AG04450 (cell line): ENCODE data around the gene TRIO. TPM values are rescaled to one million over a fixed set of nuclear protein-coding genes. Genes with fewer than 3 reads are reported as not detected.

ENCODE experiments used
- CTCF ChIA-PET: fragments of 300-600, 350-600 bp; formaldehyde crosslinking; extraction: SDS; loops from one replicate; lab custom pipeline; 2022; ENCODE audit warnings: antibody characterized with exemption, inconsistent platforms; lab: Charles Lee
- POLR2A ChIA-PET: fragments of 350-600 bp; formaldehyde crosslinking; extraction: SDS; loops from one replicate; lab custom pipeline; 2021; ENCODE audit warnings: antibody characterized with exemption, inconsistent platforms; lab: Yijun Ruan, JAX
- DNase-seq: peaks from one replicate; pipeline ENCODE4 v3.0.0-alpha.2; 2011; ENCODE audit warnings: low read depth, low spot score
- H3K27ac ChIP-seq: one replicate; pipeline ENCODE4 v1.5.1; 2012; ENCODE audit warnings: low read depth, low read length, control low read depth
- H3K27me3 ChIP-seq: one replicate; pipeline ENCODE4 v1.6.0; 2012; ENCODE audit warnings: low read length; ENCODE audit not compliant: control insufficient read depth, insufficient read depth
- H3K4me3 ChIP-seq: 2 replicates; pipeline ENCODE4 v1.5.1; 2011; ENCODE audit warnings: mild to moderate bottlenecking, low read depth, low read length, control low read depth
- H3K9me3 ChIP-seq: 2 replicates; pipeline ENCODE4 v1.5.1; 2012; ENCODE audit warnings: low read length; ENCODE audit not compliant: control insufficient read depth, insufficient read depth
- CTCF ChIP-seq: IDR thresholded peaks from 2 replicates; pipeline ENCODE4 v1.5.1; 2011; ENCODE audit warnings: low read depth, low read length, control low read depth, inconsistent platforms
- polyA plus RNA-seq: library from polyadenylated mRNA; depleted of rRNA; stranded (reverse); fragments of >200 nt; gene quantifications from 2 replicates; pipeline ENCODE4 v1.2.3, GENCODE V29; 2011

The TRIO gene
- polyA plus RNA-seq, 1 experiment = 268 TPM

GRCh38 chr5:14507156-14507941, 364.2 kb downstream of the TRIO start:
- Histone ChIP-seq H3K27me3 (no peaks in the 10 kb centered on the region), H3K9me3 (no peaks in the 10 kb centered on the region), H3K4me3 (no peak overlapping the region), H3K27ac (no peak overlapping the region)
- DNase-seq = no peak
- no peak for TF ChIP-seq CTCF
- ChIA-PET POLR2A (interaction anchor here (0.6 to 1.3 kb wide), 2 partner anchors 8 to 141 kb away, joined by 4 to 6 read pairs; no protein-coding TSS in a partner anchor), CTCF (interaction anchor here (1.6 kb wide), 1 partner anchor 141 kb away, joined by 7 read pairs; no protein-coding TSS in a partner anchor)

DNA sequence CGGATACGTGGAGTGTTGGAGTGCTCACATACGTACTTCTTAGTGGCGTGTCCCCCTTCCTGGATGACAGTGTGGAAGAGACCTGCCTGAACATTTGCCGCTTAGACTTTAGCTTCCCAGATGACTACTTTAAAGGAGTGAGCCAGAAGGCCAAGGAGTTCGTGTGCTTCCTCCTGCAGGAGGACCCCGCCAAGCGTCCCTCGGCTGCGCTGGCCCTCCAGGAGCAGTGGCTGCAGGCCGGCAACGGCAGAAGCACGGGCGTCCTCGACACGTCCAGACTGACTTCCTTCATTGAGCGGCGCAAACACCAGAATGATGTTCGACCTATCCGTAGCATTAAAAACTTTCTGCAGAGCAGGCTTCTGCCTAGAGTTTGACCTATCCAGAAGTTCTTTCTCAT, 364.9 kb downstream of the TRIO start:
- no peaks in the 10 kb centered on the region for H3K27me3 ChIP-seq
- no peak overlapping the region for H3K27ac ChIP-seq
- ChIA-PET CTCF (interaction anchor here (1.6 kb wide), 1 partner anchor 141 kb away, joined by 7 read pairs; no protein-coding TSS in a partner anchor), POLR2A (no interaction called here)
- no peak overlapping the region for H3K4me3 ChIP-seq
- TF ChIP-seq CTCF = no peak
- no peaks in the 10 kb centered on the region for H3K9me3 ChIP-seq
- DNase-seq = no peak

- CTCF ChIA-PET = interaction anchor here (2.0 kb wide), 1 partner anchor 139 kb away, joined by 8 read pairs; no protein-coding TSS in a partner anchor
Measured at GRCh38 chr5:14509556-14509955, 366.4 kb downstream of the TRIO start.

GRCh38 chr5:14510156-14510734, 367.1 kb downstream of the TRIO start:
- Histone ChIP-seq H3K27ac (no peak overlapping the region), H3K9me3 (peaks cover 2% of the 10 kb centered on the region; the same call in 1 of the 2 replicates), H3K27me3 (no peaks in the 10 kb centered on the region), H3K4me3 (no peak overlapping the region)
- DNase-seq = no peak
- TF ChIP-seq CTCF = no peak
- ChIA-PET CTCF (interaction anchor here (2.0 kb wide), 1 partner anchor 138 kb away, joined by 8 read pairs; no protein-coding TSS in a partner anchor), POLR2A (no interaction called here)

More at GRCh38 chr5:14509556-14509955, 366.4 kb downstream of the TRIO start:
- Histone ChIP-seq H3K27me3 (no peaks in the 10 kb centered on the region), H3K4me3 (no peak overlapping the region), H3K9me3 (no peaks in the 10 kb centered on the region), H3K27ac (no peak overlapping the region)
- no peak for TF ChIP-seq CTCF
- no peak for DNase-seq
- POLR2A ChIA-PET = no interaction called here
